K562 (cell line): ENCODE results near the gene R3HDM2. TPM values are rescaled to one million over a fixed set of nuclear protein-coding genes. Genes with fewer than 3 reads are reported as not detected.

ENCODE experiments used
- BRCA1 ChIP-seq, 2 experiments: fragments of 450-650 bp in 1 of 2; sonication (generic) in 1 of 2; formaldehyde crosslinking in 1 of 2; IDR thresholded peaks; 2 replicates each; pipeline versions ENCODE4 v1.5.0 to v1.6.1; 2017 to 2020; ENCODE audit warnings: mild to moderate bottlenecking in 1 of 2, missing genetic modification reagents in 1 of 2
- CC2D1A ChIP-seq: fragments of 450-650 bp; IDR thresholded peaks from 2 replicates; pipeline ENCODE4 v1.6.1; 2017; ENCODE audit warnings: mild to moderate bottlenecking
- PHB ChIP-seq: fragments of 250-450 bp; sonication (Bioruptor Pico); IDR thresholded peaks from 2 replicates; pipeline ENCODE4 v1.5.0; 2021
- RCOR1 ChIP-seq, 2 experiments: IDR thresholded peaks; 2 replicates each; pipeline ENCODE4 v1.6.1; 2012; ENCODE audit warnings: low read depth in 2 of 2, low read length in 2 of 2, borderline replicate concordance in 1 of 2, improper control_type of control experiment in 1 of 2
- REST ChIP-seq, 2 experiments: fragments of 450-650 bp; formaldehyde crosslinking in 1 of 2; IDR thresholded peaks; 2 replicates each; pipeline versions ENCODE4 v1.4.0 to v1.6.1; 2014 to 2020; ENCODE audit warnings: mild to moderate bottlenecking in 2 of 2, borderline replicate concordance in 1 of 2, low read depth in 1 of 2
- polyA plus RNA-seq, 8 experiments: library from polyadenylated mRNA; depleted of rRNA in 4 of 8; stranded (reverse) in 5 of 8; unstranded in 3 of 8; fragments of >200 nt; fragmentation: Nextera tagmentation in 2 of 8; fragmentation: Illumina TruSeq in 1 of 8; extraction: Ambion mirVana in 2 of 8; extraction: Trizol in 1 of 8; gene quantifications; 2 replicates each; pipeline versions ENCODE4 v1.2.1 to v1.2.3, GENCODE V29; 2011 to 2014; ENCODE audit warnings: inconsistent platforms in 1 of 8, missing spikeins in 1 of 8
- total RNA-seq, 7 experiments: library from RNA; depleted of rRNA in 6 of 7; stranded (reverse); fragments of >200 nt in 6 of 7; fragmentation: Illumina TruSeq in 2 of 7; extraction: Trizol in 2 of 7; gene quantifications; 2 replicates each; pipeline versions ENCODE4 v1.2.1 to v1.2.3, GENCODE V29; 2011 to 2021; ENCODE audit warnings: low replicate concordance in 1 of 7

Gene R3HDM2
- total and polyA plus RNA-seq, 9 of the 15 experiments (the other 6 are each of a cell fraction or from before 2014, with no cell fraction given) = 3.3 to 18.8 (median 9.0) TPM

- TF ChIP-seq CC2D1A = 0 out of 2 replicates have a peak, but pooled peaks have one; percentile 17
- TF ChIP-seq BRCA1 (IDR thresholded peaks at IDR 0.05) = no peak
- TF ChIP-seq BRCA1 (CRISPR knock-in tag; IDR thresholded peaks at IDR 0.05) = no peak
- TF ChIP-seq PHB (CRISPR knock-in tag) = no peak
- peak; percentile 72 for TF ChIP-seq REST (IDR thresholded peaks at IDR 0.05; ENCODE audit: borderline replicate concordance)
- no peak for TF ChIP-seq REST (CRISPR knock-in tag; IDR thresholded peaks at IDR 0.05; ENCODE audit: low read depth)
- TF ChIP-seq RCOR1 (IDR thresholded peaks at IDR 0.05; ENCODE audit: borderline replicate concordance in 1 of 2, low read depth in 2 of 2, low read length in 2 of 2) = peak in 1 of 2 experiments; percentile 44; a peak in 1 of 4 replicates
- TF ChIP-seq, all 486 proteins: peak for 18
Observed at GRCh38 chr12:57214398-57214781, 216.5 kb downstream of the R3HDM2 start (continued).
